PC-9 (cell line): Measurements from ENCODE around the gene TAX1BP1. TPM values are rescaled to one million over a fixed set of nuclear protein-coding genes. Genes with fewer than 3 reads are reported as not detected.

ENCODE experiments used
- BruUV-seq: library from RNA; stranded (reverse); fragments of 400-500 nt; replicated peaks from 2 replicates; lab custom pipeline; 2021; lab: Mats Ljungman, UMichigan
- CTCF ChIA-PET: fragments of 300-600 bp; sonication (Branson Sonifier 250); formaldehyde crosslinking; loops from one replicate; lab custom pipeline; 2022; ENCODE audit warnings: antibody characterized with exemption; lab: Charles Lee
- POLR2A ChIA-PET: fragments of 300-600 bp; sonication (Branson Sonifier 250); formaldehyde crosslinking; loops from one replicate; lab custom pipeline; 2022; ENCODE audit warnings: antibody characterized with exemption; ENCODE audit not compliant: unreplicated experiment; lab: Charles Lee
- DNase-seq, 2 experiments: peaks; one replicate each; pipeline versions ENCODE4 v3.0.0 to v3.0.0-alpha.2; 2015 to 2022; ENCODE audit warnings: mixed read lengths in 1 of 2
- H2AFZ ChIP-seq: fragments of 200-600 bp; sonication (generic); 2 replicates; pipeline ENCODE4 v1.8.1; 2017; ENCODE audit warnings: antibody characterized with exemption
- H3F3A ChIP-seq: fragments of 200-600 bp; sonication (generic); 2 replicates; pipeline ENCODE4 v1.8.1; 2017; ENCODE audit warnings: antibody characterized with exemption, mild to moderate bottlenecking, low read depth; ENCODE audit not compliant: insufficient read depth
- H3K27ac ChIP-seq: fragments of 200-600 bp; sonication (generic); 2 replicates; pipeline ENCODE4 v1.6.1; 2016; ENCODE audit warnings: mixed run types
- H3K27me3 ChIP-seq: fragments of 200-600 bp; sonication (generic); 2 replicates; pipeline ENCODE4 v1.6.1; 2016; ENCODE audit warnings: low read depth, mixed run types; ENCODE audit not compliant: insufficient read depth
- H3K36me3 ChIP-seq: fragments of 200-600 bp; sonication (generic); 2 replicates; pipeline ENCODE4 v1.6.1; 2016; ENCODE audit warnings: low read depth, mixed run types
- H3K4me1 ChIP-seq: fragments of 200-600 bp; sonication (generic); replicated peaks from 2 replicates; pipeline ENCODE4 v1.6.1; 2016; ENCODE audit warnings: mixed run types; ENCODE audit not compliant: insufficient read depth
- H3K4me2 ChIP-seq: fragments of 200-600 bp; sonication (generic); 2 replicates; pipeline ENCODE4 v1.6.1; 2017; ENCODE audit warnings: mixed run types
- H3K4me3 ChIP-seq: fragments of 200-600 bp; sonication (generic); 2 replicates; pipeline ENCODE4 v1.6.1; 2016; ENCODE audit warnings: mixed run types
- H3K79me2 ChIP-seq: fragments of 200-600 bp; sonication (generic); 2 replicates; pipeline ENCODE4 v1.6.1; 2017; ENCODE audit warnings: low read depth, mixed run types
- H3K9me2 ChIP-seq: fragments of 200-600 bp; sonication (generic); 2 replicates; pipeline ENCODE4 v1.8.1; 2017; ENCODE audit warnings: mild to moderate bottlenecking; ENCODE audit not compliant: insufficient read depth
- H3K9me3 ChIP-seq: fragments of 200-600 bp; sonication (generic); 2 replicates; pipeline ENCODE4 v1.8.1; 2016; ENCODE audit warnings: low read depth; ENCODE audit not compliant: insufficient read depth
- H4K20me1 ChIP-seq: fragments of 200-600 bp; sonication (generic); 2 replicates; pipeline ENCODE4 v1.8.1; 2017; ENCODE audit not compliant: insufficient read depth
- EZH2 ChIP-seq: fragments of 200-600 bp; sonication (generic); IDR thresholded peaks from 2 replicates; pipeline ENCODE4 v1.8.0; 2017; ENCODE audit warnings: antibody characterized with exemption, low read depth
- intact Hi-C: fragments of 100-400 bp; cut with micrococcal nuclease; formaldehyde crosslinking; loops from one replicate; pipeline ENCODE4 v1.10.0; 2022; ENCODE audit not compliant: unreplicated experiment
- total RNA-seq: library from RNA; stranded (reverse); gene quantifications from 2 replicates; pipeline ENCODE4 v1.2.3, GENCODE V29; 2021
- TF ChIP-seq, protein P1 (sequence below): fragments of 200-600 bp; sonication (generic); conservative IDR thresholded peaks from 2 replicates; pipeline ENCODE4 v1.6.1; 2017; ENCODE audit warnings: mixed run types, antibody characterized with exemption, mild to moderate bottlenecking, moderate library complexity

TAX1BP1 gene
- total RNA-seq, 1 experiment from 2014 or later, result 174 TPM

DNA sequence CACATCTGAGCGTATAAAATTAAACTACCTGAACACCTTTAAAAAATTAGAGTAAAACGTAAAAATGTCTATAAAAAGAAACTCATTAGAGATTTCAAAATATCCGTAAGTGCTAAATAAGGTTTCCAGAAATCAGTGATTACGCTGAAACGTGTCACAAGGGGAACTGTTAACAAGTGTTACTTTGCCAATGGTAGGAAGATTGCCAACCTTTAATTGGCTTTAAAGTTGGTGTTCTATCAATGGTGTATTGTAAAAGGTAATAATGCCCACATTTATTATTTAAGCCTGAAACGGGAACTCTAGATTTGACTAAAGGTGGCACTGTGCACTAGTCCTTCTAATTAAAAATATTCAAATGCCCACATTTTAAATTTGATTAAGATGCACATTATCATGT, 39.5 kb upstream of the TAX1BP1 start:
- Histone ChIP-seq H4K20me1 (no peaks in the 10 kb centered on the region), H3K27ac (no peak overlapping the region), H3K27me3 (no peaks in the 10 kb centered on the region), H3K9me3 (no peaks in the 10 kb centered on the region), H2AFZ (no peak overlapping the region), H3K79me2 (no peaks in the 10 kb centered on the region), H3F3A (peaks cover 16% of the 10 kb centered on the region), H3K4me1 (peaks cover 13% of the 10 kb centered on the region), H3K4me2 (no peak overlapping the region), H3K9me2 (no peaks in the 10 kb centered on the region), H3K36me3 (no peaks in the 10 kb centered on the region), H3K4me3 (no peak overlapping the region)
- TF ChIP-seq, protein P1, sequence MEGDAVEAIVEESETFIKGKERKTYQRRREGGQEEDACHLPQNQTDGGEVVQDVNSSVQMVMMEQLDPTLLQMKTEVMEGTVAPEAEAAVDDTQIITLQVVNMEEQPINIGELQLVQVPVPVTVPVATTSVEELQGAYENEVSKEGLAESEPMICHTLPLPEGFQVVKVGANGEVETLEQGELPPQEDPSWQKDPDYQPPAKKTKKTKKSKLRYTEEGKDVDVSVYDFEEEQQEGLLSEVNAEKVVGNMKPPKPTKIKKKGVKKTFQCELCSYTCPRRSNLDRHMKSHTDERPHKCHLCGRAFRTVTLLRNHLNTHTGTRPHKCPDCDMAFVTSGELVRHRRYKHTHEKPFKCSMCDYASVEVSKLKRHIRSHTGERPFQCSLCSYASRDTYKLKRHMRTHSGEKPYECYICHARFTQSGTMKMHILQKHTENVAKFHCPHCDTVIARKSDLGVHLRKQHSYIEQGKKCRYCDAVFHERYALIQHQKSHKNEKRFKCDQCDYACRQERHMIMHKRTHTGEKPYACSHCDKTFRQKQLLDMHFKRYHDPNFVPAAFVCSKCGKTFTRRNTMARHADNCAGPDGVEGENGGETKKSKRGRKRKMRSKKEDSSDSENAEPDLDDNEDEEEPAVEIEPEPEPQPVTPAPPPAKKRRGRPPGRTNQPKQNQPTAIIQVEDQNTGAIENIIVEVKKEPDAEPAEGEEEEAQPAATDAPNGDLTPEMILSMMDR, result no peak
- TF ChIP-seq EZH2, result no peak
- CTCF ChIA-PET, result no interaction called here
- intact Hi-C loops, result no loop called here
- no TSS peak for BruUV-seq
- DNase-seq, result no peak
- POLR2A ChIA-PET, result no interaction called here

DNA sequence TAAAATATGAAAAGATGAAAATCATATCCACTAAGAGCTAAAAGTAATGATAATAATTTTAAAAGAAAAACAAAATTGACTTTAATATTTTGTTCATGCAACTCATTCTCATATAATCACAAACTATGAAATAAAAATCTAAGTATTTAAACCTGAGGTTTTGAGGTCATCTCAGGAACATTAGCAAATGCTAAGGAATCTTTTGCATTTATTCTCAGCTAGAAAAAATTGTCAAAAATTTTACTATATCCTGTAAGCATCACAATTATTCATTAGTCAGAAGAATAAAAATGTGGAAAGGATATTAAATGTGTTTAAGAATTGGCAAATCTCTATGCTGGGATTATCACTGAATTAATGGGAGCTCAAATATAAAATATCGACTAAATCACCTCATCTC, 36.8 kb upstream of the TAX1BP1 start:
- TF ChIP-seq, protein P1, result no peak
- no peak for TF ChIP-seq EZH2

DNA sequence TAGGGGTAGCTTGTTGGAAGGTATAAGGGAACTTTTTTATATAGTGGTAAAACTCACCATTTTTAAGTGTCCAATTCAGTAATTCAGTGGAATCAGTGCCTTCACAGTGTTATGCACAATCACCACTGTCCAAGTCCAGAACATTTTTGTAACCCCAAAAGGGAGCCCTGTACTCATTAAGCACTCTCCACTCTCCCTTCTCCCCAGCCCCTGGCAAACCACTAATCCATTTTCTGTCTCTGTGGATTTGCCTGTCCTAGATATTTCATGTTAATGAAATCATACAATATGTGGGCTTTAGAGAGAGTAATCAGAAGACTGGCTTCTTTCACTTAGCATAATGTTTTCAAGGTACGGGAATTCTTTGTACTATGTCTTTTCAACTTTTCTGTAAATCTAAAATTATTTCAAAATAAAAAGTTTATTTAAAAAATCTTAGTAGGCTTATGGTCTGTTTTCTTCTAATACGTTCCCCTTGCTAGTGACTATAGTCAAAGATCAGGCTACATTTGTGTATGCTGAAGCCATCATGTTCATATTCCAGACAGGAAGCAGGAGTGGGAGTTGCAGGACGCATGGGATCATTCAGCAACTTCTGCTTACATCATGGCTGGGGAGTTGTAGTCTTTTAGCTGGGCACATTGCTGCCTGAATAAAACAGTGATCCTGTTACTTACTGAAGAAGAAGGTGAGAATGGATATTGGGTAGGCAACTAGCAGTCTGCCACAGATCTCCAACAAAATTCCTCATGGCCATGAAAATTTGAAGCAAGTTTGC, 35.4 kb upstream of the TAX1BP1 start:
- POLR2A ChIA-PET, result no interaction called here
- H2AFZ ChIP-seq, result no peak overlapping the region
- no peaks in the 10 kb centered on the region for H3K79me2 ChIP-seq
- no TSS peak for BruUV-seq
- H3K36me3 ChIP-seq, result no peaks in the 10 kb centered on the region
- no peaks in the 10 kb centered on the region for H4K20me1 ChIP-seq
- H3K4me1 ChIP-seq, result peaks cover 7% of the 10 kb centered on the region
- no peak overlapping the region for H3K4me2 ChIP-seq
- CTCF ChIA-PET, result no interaction called here
- H3K27me3 ChIP-seq, result no peaks in the 10 kb centered on the region
- no peak overlapping the region for H3K27ac ChIP-seq
- H3F3A ChIP-seq, result peaks cover 4% of the 10 kb centered on the region; the same call in 1 of the 2 replicates
- H3K4me3 ChIP-seq, result no peak overlapping the region
- 0 out of 2 replicates have a peak, but pooled peaks cover 4% of the 10 kb centered on the region for H3K9me3 ChIP-seq
- H3K9me2 ChIP-seq, result no peaks in the 10 kb centered on the region
- intact Hi-C loops, result no loop called here
- no peak for DNase-seq
- TF ChIP-seq EZH2, result no peak

More for the DNA sequence above, 36.8 kb upstream of the TAX1BP1 start:
- no TSS peak for BruUV-seq
- H4K20me1 ChIP-seq, result no peaks in the 10 kb centered on the region
- H3K4me2 ChIP-seq, result no peak overlapping the region
- no peaks in the 10 kb centered on the region for H3K36me3 ChIP-seq
- no peaks in the 10 kb centered on the region for H3K79me2 ChIP-seq
- no peak for DNase-seq
- ChIA-PET CTCF (no interaction called here), POLR2A (no interaction called here)
- H3K27ac ChIP-seq, result no peak overlapping the region
- no peaks in the 10 kb centered on the region for H3K9me3 ChIP-seq
- no peak overlapping the region for H2AFZ ChIP-seq
- H3K4me3 ChIP-seq, result no peak overlapping the region
- peaks cover 6% of the 10 kb centered on the region for H3F3A ChIP-seq
- peaks cover 4% of the 10 kb centered on the region for H3K4me1 ChIP-seq
- no peaks in the 10 kb centered on the region for H3K9me2 ChIP-seq
- H3K27me3 ChIP-seq, result no peaks in the 10 kb centered on the region
- intact Hi-C loops, result no loop called here
